GM21381 (cell line): ENCODE results near the gene PHF13.
"Not testable (repeated sequence)": the region's sequence is repeated elsewhere in the genome, so short reads cannot be mapped to it uniquely, and the experiment has no call there.

ENCODE experiments used
- ATAC-seq: cut with Tn5 transposase; IDR thresholded peaks from one replicate; pipeline ENCODE4 v1.9.1; 2021; ENCODE audit warnings: mild to moderate bottlenecking, moderate library complexity; ENCODE audit not compliant: unreplicated experiment

Gene PHF13

GRCh38 chr1:6586404-6586816, 27.1 kb upstream of the PHF13 start:
- no peak for ATAC-seq

GRCh38 chr1:6587261-6588005, 26.1 kb upstream of the PHF13 start:
- no peak for ATAC-seq

GRCh38 chr1:6588128-6588892, 25.2 kb upstream of the PHF13 start:
- ATAC-seq: no peak

GRCh38 chr1:6588893-6589520, 24.5 kb upstream of the PHF13 start:
- no peak for ATAC-seq

GRCh38 chr1:6590046-6590445, 23.5 kb upstream of the PHF13 start:
- no peak for ATAC-seq

GRCh38 chr1:6591222-6591621, 22.3 kb upstream of the PHF13 start:
- no peak for ATAC-seq

GRCh38 chr1:6591644-6592043, 21.9 kb upstream of the PHF13 start:
- ATAC-seq: no peak

GRCh38 chr1:6592441-6592840, 21.1 kb upstream of the PHF13 start:
- no peak for ATAC-seq

- no peak for ATAC-seq
Measured at GRCh38 chr1:6592865-6593593, 20.5 kb upstream of the PHF13 start.

GRCh38 chr1:6593810-6594209, 19.7 kb upstream of the PHF13 start:
- ATAC-seq: no peak

GRCh38 chr1:6594977-6595740, 18.4 kb upstream of the PHF13 start:
- ATAC-seq: no peak

GRCh38 chr1:6596351-6596750, 17.2 kb upstream of the PHF13 start:
- ATAC-seq: no peak

- no peak for ATAC-seq
Measured at GRCh38 chr1:6596886-6597776, 16.4 kb upstream of the PHF13 start.

GRCh38 chr1:6597777-6598131, 15.8 kb upstream of the PHF13 start:
- no peak for ATAC-seq

GRCh38 chr1:6599141-6599975, 14.2 kb upstream of the PHF13 start:
- ATAC-seq: no peak

GRCh38 chr1:6599991-6600390, 13.5 kb upstream of the PHF13 start:
- ATAC-seq: not testable (repeated sequence)

- no peak for ATAC-seq
Measured at GRCh38 chr1:6600410-6601048, 13.0 kb upstream of the PHF13 start.
